Progenitor cell of endocrine pancreas (in vitro differentiated cells): ENCODE results near the gene TEX13D. TPM values are rescaled to one million over a fixed set of nuclear protein-coding genes. Genes with fewer than 3 reads are reported as not detected.

Source experiments
- DNase-seq: peaks from one replicate; pipeline ENCODE4 v3.0.0; 2021; ENCODE audit warnings: low spot score; ENCODE audit not compliant: unreplicated experiment
- H3K27ac Mint-ChIP-seq: 2 replicates; pipeline ENCODE4 v1.8.0; 2021; ENCODE audit warnings: mild to moderate bottlenecking, moderate library complexity, mixed read lengths
- H3K27me3 Mint-ChIP-seq: 2 replicates; pipeline ENCODE4 v1.8.0; 2021; ENCODE audit warnings: mixed read lengths
- H3K36me3 Mint-ChIP-seq: 2 replicates; pipeline ENCODE4 v1.8.0; 2022; ENCODE audit warnings: mixed read lengths; ENCODE audit not compliant: insufficient read depth
- H3K4me1 Mint-ChIP-seq: 2 replicates; pipeline ENCODE4 v1.8.0; 2021; ENCODE audit warnings: low read depth, mixed read lengths
- H3K4me3 Mint-ChIP-seq: 2 replicates; pipeline ENCODE4 v1.8.0; 2021; ENCODE audit warnings: low read depth, mild to moderate bottlenecking, moderate library complexity, mixed read lengths
- H3K9me3 Mint-ChIP-seq: 2 replicates; pipeline ENCODE4 v1.8.0; 2021; ENCODE audit warnings: low read depth, mixed read lengths
- CTCF ChIP-seq: fragments of 200-600 bp; sonication (generic); IDR thresholded peaks from one replicate; pipeline ENCODE4 v1.5.0; 2021; ENCODE audit warnings: antibody characterized with exemption, mild to moderate bottlenecking; ENCODE audit not compliant: unreplicated experiment
- total RNA-seq: library from RNA; stranded (reverse); gene quantifications from 2 replicates; pipeline ENCODE4 v1.2.1, GENCODE V29; 2021

Gene TEX13D
- total RNA-seq, 1 donor from 2014 or later = not detected

DNA sequence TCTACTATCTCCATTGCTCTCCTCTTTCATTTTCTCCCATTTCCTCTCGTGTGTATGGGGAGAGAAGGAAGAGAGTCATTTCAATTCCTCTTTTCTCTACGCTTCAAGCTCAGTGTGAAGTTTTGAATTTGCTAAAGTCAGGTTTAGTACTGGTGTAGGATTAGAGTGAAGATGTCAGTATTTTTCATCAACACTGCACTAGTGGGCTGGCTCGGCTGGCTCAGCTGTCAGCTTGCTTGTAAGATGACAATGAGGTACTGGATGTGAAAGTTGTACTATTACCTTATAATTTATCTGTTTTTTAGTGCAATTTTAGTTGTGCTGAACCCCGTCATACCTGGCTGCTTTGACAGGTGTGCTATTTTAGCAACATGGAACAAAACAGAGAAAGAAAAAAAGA lies 11.8 kb downstream of the TEX13D start:
- Mint-ChIP-seq H3K4me1 (peaks cover 9% of the 10 kb centered on the region), H3K9me3 (no peaks in the 10 kb centered on the region), H3K27me3 (no peaks in the 10 kb centered on the region), H3K36me3 (no peaks in the 10 kb centered on the region), H3K27ac (no peak overlapping the region), H3K4me3 (no peak overlapping the region)
- TF ChIP-seq CTCF = no peak
- DNase-seq = no peak

DNA sequence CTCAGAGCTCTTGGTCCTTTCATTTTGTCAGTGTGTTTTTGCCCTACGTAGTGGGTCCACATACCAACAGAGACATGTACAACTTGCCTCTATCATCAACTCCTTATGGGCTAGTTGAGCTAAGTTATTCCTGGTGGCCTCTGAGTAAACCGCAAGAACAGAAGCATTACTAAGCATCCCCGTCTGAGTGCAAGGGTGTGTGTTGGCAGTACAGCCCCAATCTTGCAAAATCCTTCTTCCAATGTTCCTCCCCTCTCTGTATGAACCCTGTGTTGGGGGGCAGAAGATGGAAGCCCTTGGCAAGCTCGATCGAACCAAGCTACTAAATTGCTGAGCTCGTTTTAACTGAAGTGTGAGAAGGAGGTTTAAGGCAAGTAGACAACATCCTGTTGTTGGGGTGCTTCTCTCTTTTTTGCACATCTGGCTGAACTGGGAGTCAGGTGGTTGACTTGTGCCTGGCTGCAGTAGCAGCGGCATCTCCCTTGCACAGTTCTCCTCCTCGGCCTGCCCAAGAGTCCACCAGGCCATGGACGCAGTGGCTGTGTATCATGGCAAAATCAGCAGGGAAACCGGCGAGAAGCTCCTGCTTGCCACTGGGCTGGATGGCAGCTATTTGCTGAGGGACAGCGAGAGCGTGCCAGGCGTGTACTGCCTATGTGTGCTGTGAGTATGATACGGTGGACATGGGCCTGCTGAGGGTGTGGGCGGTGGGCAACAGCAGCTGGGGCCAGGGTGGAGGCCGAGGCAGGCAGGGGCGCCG lies 13.8 kb downstream of the TEX13D start, which contains the start of gene SH2D1A:
TSS of gene SH2D1A (plus strand) at position 447 of the 760 bp plus-strand sequence. CDS start at position 527, 80 bp downstream.
- TF ChIP-seq CTCF = no peak
- no peaks in the 10 kb centered on the region for H3K27me3 Mint-ChIP-seq
- H3K36me3 Mint-ChIP-seq = no peaks in the 10 kb centered on the region
- H3K9me3 Mint-ChIP-seq = no peaks in the 10 kb centered on the region
- H3K4me1 Mint-ChIP-seq = peaks cover 9% of the 10 kb centered on the region
- no peak for DNase-seq
- no peak within 1 kb of the TSS for H3K27ac Mint-ChIP-seq
- no peak within 1 kb of the TSS for H3K4me3 Mint-ChIP-seq

DNA sequence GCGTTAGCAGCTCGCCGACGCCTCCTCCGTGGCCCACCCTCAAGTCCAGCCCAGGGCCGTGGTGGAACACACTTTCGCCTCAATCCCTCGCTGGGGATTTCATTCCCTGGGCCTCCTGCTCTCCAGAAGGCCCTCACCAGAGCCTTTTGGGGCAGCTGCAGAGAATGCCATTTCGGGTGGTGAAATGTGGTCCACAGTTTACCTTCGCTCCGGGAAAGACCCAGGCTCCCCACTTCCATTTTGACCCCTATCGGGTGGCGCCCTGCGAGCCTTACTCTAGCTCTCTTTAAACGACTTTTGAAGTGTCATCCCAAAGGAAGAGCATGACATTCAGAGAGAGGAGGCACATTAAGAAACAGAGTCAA lies 14.4 kb downstream of the TEX13D start:
- Mint-ChIP-seq H3K36me3 (no peaks in the 10 kb centered on the region), H3K9me3 (no peaks in the 10 kb centered on the region), H3K4me3 (no peak overlapping the region), H3K27me3 (no peaks in the 10 kb centered on the region), H3K27ac (no peak overlapping the region), H3K4me1 (peaks cover 9% of the 10 kb centered on the region)
- TF ChIP-seq CTCF = no peak
- DNase-seq = no peak

- no peak for TF ChIP-seq CTCF
- DNase-seq = no peak
- Mint-ChIP-seq H3K4me1 (peaks cover 9% of the 10 kb centered on the region), H3K27me3 (no peaks in the 10 kb centered on the region), H3K36me3 (no peaks in the 10 kb centered on the region), H3K9me3 (no peaks in the 10 kb centered on the region), H3K27ac (no peak overlapping the region), H3K4me3 (no peak overlapping the region)
These were observed 14.8 kb downstream of the TEX13D start for GRCh38 chrX:124347242-124347641.

GRCh38 chrX:124348182-124348581 lies 15.7 kb downstream of the TEX13D start:
- Mint-ChIP-seq H3K27ac (no peak overlapping the region), H3K36me3 (no peaks in the 10 kb centered on the region)

More at GRCh38 chrX:124348182-124348581, 15.7 kb downstream of the TEX13D start:
- Mint-ChIP-seq H3K4me3 (no peak overlapping the region), H3K9me3 (no peaks in the 10 kb centered on the region), H3K27me3 (no peaks in the 10 kb centered on the region), H3K4me1 (peaks cover 9% of the 10 kb centered on the region)
- TF ChIP-seq CTCF = no peak
- DNase-seq = no peak
